Measurements from ENCODE around the gene TBX1.
"Not testable (repeated sequence)": the region's sequence is repeated elsewhere in the genome, so short reads cannot be mapped to it uniquely, and the experiment has no call there.

The TBX1 gene

GRCh38 chr22:19786264-19786585 lies 25.6 kb downstream of the TBX1 start:
- no peak overlapping the region for H3K27ac ChIP-seq (ENCODE audit: low read length)
- WGBS (ENCODE audit: insufficient coverage, insufficient read length) = no CpG with 5 or more reads among the region's 6 CpGs
- no peaks in the 10 kb centered on the region for H3K27me3 ChIP-seq (ENCODE audit: control insufficient read depth, insufficient read depth, low read length)
- H3K9me3 ChIP-seq (ENCODE audit: control insufficient read depth, insufficient read depth, low read length) = no peaks in the 10 kb centered on the region
- DNase-seq (ENCODE audit: low read depth, low spot score) = no peak
- no peaks in the 10 kb centered on the region; the same call in 1 of the 2 replicates for H3K4me1 ChIP-seq (ENCODE audit: control insufficient read depth, insufficient read depth, low read length)
- peaks cover 3% of the 10 kb centered on the region; the same call in 1 of the 2 replicates for H3K36me3 ChIP-seq (ENCODE audit: control insufficient read depth, insufficient read depth, low read length)
- H3K4me3 ChIP-seq (ENCODE audit: low read length) = no peak overlapping the region

GRCh38 chr22:19786959-19787848 lies 26.6 kb downstream of the TBX1 start:
- Histone ChIP-seq H3K27me3 (ENCODE audit: control insufficient read depth, insufficient read depth, low read length) (no peaks in the 10 kb centered on the region), H3K27ac (ENCODE audit: low read length) (no peak overlapping the region), H3K4me1 (ENCODE audit: control insufficient read depth, insufficient read depth, low read length) (no peaks in the 10 kb centered on the region; the same call in 1 of the 2 replicates), H3K9me3 (ENCODE audit: control insufficient read depth, insufficient read depth, low read length) (no peaks in the 10 kb centered on the region), H3K4me3 (ENCODE audit: low read length) (no peak overlapping the region; the same call in 1 of the 2 replicates), H3K36me3 (ENCODE audit: control insufficient read depth, insufficient read depth, low read length) (peaks cover 3% of the 10 kb centered on the region; the same call in 1 of the 2 replicates)
- no CpG with 5 or more reads among the region's 28 CpGs for WGBS (ENCODE audit: insufficient coverage, insufficient read length)
- no peak for DNase-seq (ENCODE audit: low read depth, low spot score)

DNA sequence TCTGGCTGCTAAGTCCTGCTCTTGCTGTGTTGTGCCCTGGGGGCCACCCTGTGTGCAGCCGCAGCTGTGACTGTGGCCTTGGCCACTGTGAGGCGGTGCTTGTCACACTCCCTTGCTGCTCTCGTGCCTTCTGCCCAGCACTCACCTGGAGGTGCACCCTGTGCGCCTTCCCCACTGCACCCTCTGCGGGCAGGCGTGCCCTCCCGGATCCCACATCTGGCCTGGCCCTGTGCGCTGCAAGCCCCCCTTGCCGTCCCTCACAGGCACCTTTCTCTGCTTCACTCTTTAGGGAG lies 27.2 kb downstream of the TBX1 start:
- Histone ChIP-seq H3K4me1 (ENCODE audit: control insufficient read depth, insufficient read depth, low read length) (no peaks in the 10 kb centered on the region; the same call in 1 of the 2 replicates), H3K27me3 (ENCODE audit: control insufficient read depth, insufficient read depth, low read length) (no peaks in the 10 kb centered on the region), H3K36me3 (ENCODE audit: control insufficient read depth, insufficient read depth, low read length) (peaks cover 3% of the 10 kb centered on the region; the same call in 1 of the 2 replicates), H3K4me3 (ENCODE audit: low read length) (no peak overlapping the region; the same call in 1 of the 2 replicates), H3K9me3 (ENCODE audit: control insufficient read depth, insufficient read depth, low read length) (no peaks in the 10 kb centered on the region), H3K27ac (ENCODE audit: low read length) (no peak overlapping the region)
- no peak for DNase-seq (ENCODE audit: low read depth, low spot score)
- WGBS (ENCODE audit: insufficient coverage, insufficient read length) = no CpG with 5 or more reads among the region's 9 CpGs

DNA sequence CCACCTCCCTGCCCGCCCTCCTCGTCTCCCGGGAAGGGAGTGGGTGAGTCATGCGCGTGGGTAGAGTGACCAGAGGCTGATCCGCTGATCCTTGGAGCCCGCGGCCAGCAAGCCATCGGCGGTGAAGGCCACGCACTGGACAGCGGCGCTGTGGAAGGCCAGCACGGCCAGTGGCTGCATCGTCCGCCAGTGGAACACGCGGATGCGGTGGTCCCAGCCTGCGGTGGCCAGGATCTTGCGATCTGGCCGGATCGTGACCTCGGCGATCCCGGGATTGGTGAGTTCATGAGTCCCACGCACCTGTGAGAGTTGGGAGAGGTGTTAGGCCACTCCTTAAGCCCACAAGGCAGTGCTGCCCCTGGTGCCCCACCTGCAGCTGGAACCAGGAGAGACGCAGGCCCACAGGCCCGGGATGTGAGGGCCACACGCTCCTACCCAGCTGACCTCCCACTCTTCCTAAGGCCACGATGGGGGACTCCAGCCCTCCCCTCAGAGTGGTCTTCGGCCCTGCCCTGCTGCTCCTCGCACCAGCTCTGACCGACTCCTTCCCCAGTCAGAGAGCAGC lies 28.2 kb downstream of the TBX1 start:
- Histone ChIP-seq H3K4me3 (ENCODE audit: low read length) (no peak overlapping the region), H3K27me3 (ENCODE audit: control insufficient read depth, insufficient read depth, low read length) (no peaks in the 10 kb centered on the region), H3K9me3 (ENCODE audit: control insufficient read depth, insufficient read depth, low read length) (no peaks in the 10 kb centered on the region), H3K27ac (ENCODE audit: low read length) (no peak overlapping the region), H3K4me1 (ENCODE audit: control insufficient read depth, insufficient read depth, low read length) (no peaks in the 10 kb centered on the region; the same call in 1 of the 2 replicates), H3K36me3 (ENCODE audit: control insufficient read depth, insufficient read depth, low read length) (peaks cover 3% of the 10 kb centered on the region; the same call in 1 of the 2 replicates)
- WGBS (ENCODE audit: insufficient coverage, insufficient read length) = no CpG with 5 or more reads among the region's 34 CpGs
- no peak for DNase-seq (ENCODE audit: low read depth, low spot score)

- no peak for DNase-seq (ENCODE audit: low read depth, low spot score)
- peaks cover 3% of the 10 kb centered on the region; the same call in 1 of the 2 replicates for H3K36me3 ChIP-seq (ENCODE audit: control insufficient read depth, insufficient read depth, low read length)
- H3K27ac ChIP-seq (ENCODE audit: low read length) = no peak overlapping the region
- no peaks in the 10 kb centered on the region; the same call in 1 of the 2 replicates for H3K4me1 ChIP-seq (ENCODE audit: control insufficient read depth, insufficient read depth, low read length)
- no peaks in the 10 kb centered on the region for H3K27me3 ChIP-seq (ENCODE audit: control insufficient read depth, insufficient read depth, low read length)
- no CpG with 5 or more reads among the region's 16 CpGs for WGBS (ENCODE audit: insufficient coverage, insufficient read length)
- H3K4me3 ChIP-seq (ENCODE audit: low read length) = no peak overlapping the region
- H3K9me3 ChIP-seq (ENCODE audit: control insufficient read depth, insufficient read depth, low read length) = no peaks in the 10 kb centered on the region
Measured at GRCh38 chr22:19789406-19789805, 28.8 kb downstream of the TBX1 start.

DNA sequence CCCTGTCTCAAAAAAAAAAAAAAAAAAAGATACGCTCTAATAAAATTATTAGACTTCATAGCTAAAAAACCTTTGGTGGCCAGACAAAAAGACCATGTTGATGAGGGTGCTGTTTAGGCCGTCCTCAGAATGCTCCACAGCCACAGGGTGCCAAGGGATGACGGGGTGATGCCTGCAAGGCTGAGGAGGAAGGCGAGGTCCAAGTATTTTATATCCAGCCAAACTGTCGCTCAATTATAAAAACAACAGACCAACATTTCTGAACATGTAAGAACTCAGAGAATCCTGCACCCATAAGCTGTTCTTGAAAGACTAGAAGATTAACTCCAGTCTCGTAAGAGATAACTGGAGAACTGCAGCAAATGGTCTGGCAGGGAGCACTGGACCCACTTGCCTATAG lies 29.2 kb downstream of the TBX1 start:
- no peaks in the 10 kb centered on the region for H3K9me3 ChIP-seq (ENCODE audit: control insufficient read depth, insufficient read depth, low read length)
- DNase-seq (ENCODE audit: low read depth, low spot score) = no peak
- peaks cover 3% of the 10 kb centered on the region; the same call in 1 of the 2 replicates for H3K36me3 ChIP-seq (ENCODE audit: control insufficient read depth, insufficient read depth, low read length)
- no peaks in the 10 kb centered on the region for H3K27me3 ChIP-seq (ENCODE audit: control insufficient read depth, insufficient read depth, low read length)
- no CpG with 5 or more reads among the region's 6 CpGs for WGBS (ENCODE audit: insufficient coverage, insufficient read length)
- H3K4me3 ChIP-seq (ENCODE audit: low read length) = no peak overlapping the region
- no peaks in the 10 kb centered on the region; the same call in 1 of the 2 replicates for H3K4me1 ChIP-seq (ENCODE audit: control insufficient read depth, insufficient read depth, low read length)
- no peak overlapping the region for H3K27ac ChIP-seq (ENCODE audit: low read length)

DNA sequence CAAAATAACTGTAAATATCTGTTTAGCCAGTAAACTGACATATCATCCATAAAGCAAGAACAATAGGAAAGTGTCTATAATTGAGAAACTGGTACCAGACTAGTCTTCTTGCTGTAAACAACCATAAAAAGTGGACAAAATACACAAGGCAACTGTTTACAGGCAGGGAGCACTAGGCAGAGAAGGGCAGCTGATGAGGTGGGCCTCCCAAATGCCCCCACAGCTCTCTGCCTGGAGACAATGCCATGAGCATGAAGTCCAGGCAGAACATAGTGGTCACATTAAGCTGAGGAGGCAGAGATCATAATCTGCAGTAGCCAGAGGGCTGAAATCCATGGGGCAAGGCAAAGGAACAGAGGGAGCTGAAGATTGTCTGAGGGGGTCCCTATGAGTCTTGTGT lies 30.7 kb downstream of the TBX1 start:
- no peaks in the 10 kb centered on the region for H3K9me3 ChIP-seq (ENCODE audit: control insufficient read depth, insufficient read depth, low read length)

GRCh38 chr22:19791894-19792293 lies 31.3 kb downstream of the TBX1 start:
- peaks cover 3% of the 10 kb centered on the region; the same call in 1 of the 2 replicates for H3K36me3 ChIP-seq (ENCODE audit: control insufficient read depth, insufficient read depth, low read length)
- no peak overlapping the region for H3K4me3 ChIP-seq (ENCODE audit: low read length)
- no peaks in the 10 kb centered on the region; the same call in 1 of the 2 replicates for H3K4me1 ChIP-seq (ENCODE audit: control insufficient read depth, insufficient read depth, low read length)
- H3K27me3 ChIP-seq (ENCODE audit: control insufficient read depth, insufficient read depth, low read length) = no peaks in the 10 kb centered on the region
- no peak for DNase-seq (ENCODE audit: low read depth, low spot score)
- H3K9me3 ChIP-seq (ENCODE audit: control insufficient read depth, insufficient read depth, low read length) = no peaks in the 10 kb centered on the region
- H3K27ac ChIP-seq (ENCODE audit: low read length) = no peak overlapping the region

More for the DNA sequence above, 30.7 kb downstream of the TBX1 start:
- Histone ChIP-seq H3K4me3 (ENCODE audit: low read length) (no peak overlapping the region), H3K36me3 (ENCODE audit: control insufficient read depth, insufficient read depth, low read length) (peaks cover 3% of the 10 kb centered on the region; the same call in 1 of the 2 replicates), H3K4me1 (ENCODE audit: control insufficient read depth, insufficient read depth, low read length) (no peaks in the 10 kb centered on the region; the same call in 1 of the 2 replicates), H3K27me3 (ENCODE audit: control insufficient read depth, insufficient read depth, low read length) (no peaks in the 10 kb centered on the region), H3K27ac (ENCODE audit: low read length) (no peak overlapping the region)
- DNase-seq (ENCODE audit: low read depth, low spot score) = no peak

DNA sequence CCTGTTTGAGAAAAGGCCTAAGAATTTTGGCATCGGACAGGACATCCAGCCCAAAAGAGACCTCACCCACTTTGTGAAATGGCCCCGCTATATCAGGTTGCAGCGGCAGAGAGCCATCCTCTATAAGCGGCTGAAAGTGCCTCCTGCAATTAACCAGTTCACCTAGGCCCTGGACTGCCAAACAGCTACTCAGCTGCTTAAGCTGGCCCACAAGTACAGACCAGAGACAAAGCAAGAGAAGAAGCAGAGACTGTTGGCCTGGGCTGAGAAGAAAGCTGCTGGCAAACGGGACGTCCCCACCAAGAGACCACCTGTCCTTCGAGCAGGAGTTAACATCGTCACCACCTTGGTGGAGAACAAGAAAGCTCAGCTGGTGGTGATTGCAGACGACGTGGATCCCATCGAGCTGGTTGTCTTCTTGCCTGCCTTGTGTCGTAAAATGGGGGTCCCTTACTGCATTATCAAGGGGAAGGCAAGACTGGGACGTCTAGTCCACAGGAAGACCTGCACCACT lies 31.9 kb downstream of the TBX1 start:
- not testable (repeated sequence) for H3K36me3 ChIP-seq (ENCODE audit: control insufficient read depth, insufficient read depth, low read length); H3K27me3 ChIP-seq (ENCODE audit: control insufficient read depth, insufficient read depth, low read length); H3K4me1 ChIP-seq (ENCODE audit: control insufficient read depth, insufficient read depth, low read length); DNase-seq (ENCODE audit: low read depth, low spot score); H3K4me3 ChIP-seq (ENCODE audit: low read length); H3K9me3 ChIP-seq (ENCODE audit: control insufficient read depth, insufficient read depth, low read length); H3K27ac ChIP-seq (ENCODE audit: low read length)
- WGBS (ENCODE audit: insufficient coverage, insufficient read length) = no CpG with 5 or more reads among the region's 13 CpGs

DNA sequence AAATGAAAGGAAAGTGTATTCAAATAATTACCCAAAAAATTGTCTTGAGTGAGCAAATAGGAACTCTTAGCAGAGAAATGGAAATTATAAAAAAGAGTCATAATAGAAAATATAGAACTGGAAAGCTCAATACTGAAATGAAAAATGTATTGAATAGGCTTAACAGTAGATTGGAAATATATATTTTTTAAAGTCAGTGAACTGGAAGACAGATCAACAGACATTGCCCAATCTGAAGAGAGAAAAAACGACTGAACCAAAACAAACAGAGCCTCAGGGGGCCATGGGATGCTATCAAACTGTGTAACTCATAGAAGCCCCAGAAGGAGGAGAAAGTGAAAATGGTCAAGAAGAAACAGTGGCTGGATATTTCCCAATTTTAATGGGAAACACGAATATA lies 32.6 kb downstream of the TBX1 start:
- H3K4me1 ChIP-seq (ENCODE audit: control insufficient read depth, insufficient read depth, low read length) = no peaks in the 10 kb centered on the region
- no peaks in the 10 kb centered on the region for H3K27me3 ChIP-seq (ENCODE audit: control insufficient read depth, insufficient read depth, low read length)
- H3K27ac ChIP-seq (ENCODE audit: low read length) = no peak overlapping the region
- no peak overlapping the region for H3K4me3 ChIP-seq (ENCODE audit: low read length)
- no peaks in the 10 kb centered on the region for H3K36me3 ChIP-seq (ENCODE audit: control insufficient read depth, insufficient read depth, low read length)
- WGBS (ENCODE audit: insufficient coverage, insufficient read length) = no CpG with 5 or more reads among the region's 2 CpGs
- no peak for DNase-seq (ENCODE audit: low read depth, low spot score)
- H3K9me3 ChIP-seq (ENCODE audit: control insufficient read depth, insufficient read depth, low read length) = no peaks in the 10 kb centered on the region

Measured in iPS DF 6.9 (cell line).